Measurements from ENCODE around the gene ARHGAP26. TPM values are rescaled to one million over a fixed set of nuclear protein-coding genes. Genes with fewer than 3 reads are reported as not detected.

Gene ARHGAP26
- total and polyA plus RNA-seq, 2 donors (not counting 3 experiments of a cell fraction or from before 2014, with no cell fraction given) = 3.1 to 16.2 TPM

- no peak for TF ChIP-seq JUN (IDR thresholded peaks at IDR 0.05; ENCODE audit: borderline replicate concordance, insufficient read depth, insufficient read length, low read depth)
- TF ChIP-seq POLR2A (IDR thresholded peaks at IDR 0.05; ENCODE audit: low read depth, low read length) = no peak
- no peak for TF ChIP-seq MAX (IDR thresholded peaks at IDR 0.05; ENCODE audit: insufficient read depth, insufficient read length)
- TF ChIP-seq POLR2AphosphoS5 (IDR thresholded peaks at IDR 0.05; ENCODE audit: insufficient read depth, low read depth, low read length) = no peak
- TF ChIP-seq, protein P1, sequence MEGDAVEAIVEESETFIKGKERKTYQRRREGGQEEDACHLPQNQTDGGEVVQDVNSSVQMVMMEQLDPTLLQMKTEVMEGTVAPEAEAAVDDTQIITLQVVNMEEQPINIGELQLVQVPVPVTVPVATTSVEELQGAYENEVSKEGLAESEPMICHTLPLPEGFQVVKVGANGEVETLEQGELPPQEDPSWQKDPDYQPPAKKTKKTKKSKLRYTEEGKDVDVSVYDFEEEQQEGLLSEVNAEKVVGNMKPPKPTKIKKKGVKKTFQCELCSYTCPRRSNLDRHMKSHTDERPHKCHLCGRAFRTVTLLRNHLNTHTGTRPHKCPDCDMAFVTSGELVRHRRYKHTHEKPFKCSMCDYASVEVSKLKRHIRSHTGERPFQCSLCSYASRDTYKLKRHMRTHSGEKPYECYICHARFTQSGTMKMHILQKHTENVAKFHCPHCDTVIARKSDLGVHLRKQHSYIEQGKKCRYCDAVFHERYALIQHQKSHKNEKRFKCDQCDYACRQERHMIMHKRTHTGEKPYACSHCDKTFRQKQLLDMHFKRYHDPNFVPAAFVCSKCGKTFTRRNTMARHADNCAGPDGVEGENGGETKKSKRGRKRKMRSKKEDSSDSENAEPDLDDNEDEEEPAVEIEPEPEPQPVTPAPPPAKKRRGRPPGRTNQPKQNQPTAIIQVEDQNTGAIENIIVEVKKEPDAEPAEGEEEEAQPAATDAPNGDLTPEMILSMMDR (IDR thresholded peaks at IDR 0.05; ENCODE audit: extremely low read depth in 1 of 2, insufficient read depth in 1 of 2, low read depth in 1 of 2, low read length in 2 of 2) = no peak
- TF ChIP-seq EZH2 (IDR thresholded peaks at IDR 0.05; ENCODE audit: borderline replicate concordance, low read depth, low read length, severe bottlenecking) = no peak
- no peak for TF ChIP-seq GATA2 (IDR thresholded peaks at IDR 0.05; ENCODE audit: insufficient read depth, insufficient read length, low read depth, low read length)
- TF ChIP-seq FOS (IDR thresholded peaks at IDR 0.05; ENCODE audit: borderline replicate concordance, insufficient read depth, low read length) = no peak
- TF ChIP-seq MYC (IDR thresholded peaks at IDR 0.05; ENCODE audit: low read depth, low read length) = no peak
- FAIRE-seq = no peak
- Histone ChIP-seq H3K27me3 (ENCODE audit: control insufficient read depth in 2 of 2, insufficient read depth in 2 of 2, low read length in 2 of 2) (no peaks in the 10 kb centered on the region), H3K9me1 (replicated peaks; ENCODE audit: control insufficient read depth, extremely low read depth, insufficient read depth, low read length) (no peaks in the 10 kb centered on the region), H3K4me1 (ENCODE audit: control insufficient read depth, extremely low read depth, insufficient read depth, low read length) (no peaks in the 10 kb centered on the region), H3K79me2 (ENCODE audit: control insufficient read depth, insufficient read depth, low read length) (no peaks in the 10 kb centered on the region), H3K4me3 (replicated peaks in 1 of 3; ENCODE audit: insufficient read depth in 1 of 3, low read depth in 1 of 3, low read length in 3 of 3) (no peak overlapping the region), H3K36me3 (ENCODE audit: control insufficient read depth in 2 of 2, extremely low read depth in 1 of 2, insufficient read depth in 2 of 2, low read length in 2 of 2) (no peaks in the 10 kb centered on the region), H3K27ac (ENCODE audit: insufficient read depth, low read depth, low read length) (no peak overlapping the region), H2AFZ (ENCODE audit: low read depth, low read length) (no peak overlapping the region), H3K9me3 (replicated peaks; ENCODE audit: control insufficient read depth, insufficient read depth, low read length) (no peaks in the 10 kb centered on the region), H4K20me1 (replicated peaks; ENCODE audit: control insufficient read depth, extremely low read depth, insufficient read depth, low read length) (no peaks in the 10 kb centered on the region), H3K4me2 (ENCODE audit: insufficient read depth, low read length) (no peak overlapping the region), H3K9ac (replicated peaks; ENCODE audit: extremely low read depth, insufficient read depth, low read length) (no peak overlapping the region)
- dilution Hi-C loops (cut with MboI; ENCODE audit: extremely low pct_ligation_motif_present, low sequenced_read_pairs) (no loop called here), intact Hi-C loops (cut with micrococcal nuclease) (no loop called here)
- ChIA-PET POLR2A (no interaction called here), CTCF (interaction anchor here (1.5 kb wide), 1 partner anchor 10 kb away, joined by 4 read pairs; no protein-coding TSS in a partner anchor)
- DNase-seq (ENCODE audit: low read depth, low spot score) = no peak
- BruUV-seq (replicated peaks) = no TSS peak
Measured at GRCh38 chr5:143194206-143194605, 424.0 kb downstream of the ARHGAP26 start.
